ENCODE results near the gene PPCDC.

Gene PPCDC

GRCh38 chr15:75059607-75060006, 36.2 kb downstream of the PPCDC start:
- no peaks in the 10 kb centered on the region for H3K9me3 ChIP-seq (ENCODE audit: control insufficient read depth, insufficient read depth, low read length)
- H3K9ac ChIP-seq (ENCODE audit: low read depth, low read length) = no peak overlapping the region
- peaks cover 9% of the 10 kb centered on the region for H3K4me1 ChIP-seq (ENCODE audit: insufficient read depth, low read length)
- no peaks in the 10 kb centered on the region for H3K36me3 ChIP-seq (ENCODE audit: insufficient read depth, low read length)

DNA sequence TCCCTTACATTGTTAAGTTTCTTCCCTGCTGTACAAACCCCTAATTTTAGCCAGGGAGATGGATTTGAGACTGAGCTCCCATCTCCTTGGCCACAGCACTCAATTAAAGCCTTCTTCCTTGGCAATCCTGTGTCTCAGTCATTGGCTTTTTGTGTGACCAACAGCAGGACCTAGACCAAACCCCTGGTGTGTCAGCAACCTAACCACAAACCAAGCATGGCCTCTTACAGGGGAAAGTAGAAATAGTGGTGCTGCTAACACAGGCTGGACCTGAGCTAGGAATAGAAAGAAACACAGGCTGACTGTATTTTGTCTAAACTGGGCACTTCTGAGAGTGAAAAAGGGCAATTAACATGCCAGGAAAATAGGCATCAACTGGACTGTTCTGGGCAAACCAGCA, 37.9 kb downstream of the PPCDC start:
- Histone ChIP-seq H3K9ac (ENCODE audit: low read depth, low read length) (no peak overlapping the region), H3K36me3 (ENCODE audit: insufficient read depth, low read length) (no peaks in the 10 kb centered on the region; the same call in 1 of the 2 replicates), H3K9me3 (ENCODE audit: control insufficient read depth, insufficient read depth, low read length) (peaks cover 4% of the 10 kb centered on the region; the same call in 1 of the 2 replicates), H3K4me1 (ENCODE audit: insufficient read depth, low read length) (peaks cover 9% of the 10 kb centered on the region)

GRCh38 chr15:75062706-75063105, 39.3 kb downstream of the PPCDC start:
- H3K9ac ChIP-seq (ENCODE audit: low read depth, low read length) = no peak overlapping the region
- H3K36me3 ChIP-seq (ENCODE audit: insufficient read depth, low read length) = no peaks in the 10 kb centered on the region; the same call in 1 of the 2 replicates
- H3K9me3 ChIP-seq (ENCODE audit: control insufficient read depth, insufficient read depth, low read length) = peaks cover 13% of the 10 kb centered on the region
- peaks cover 9% of the 10 kb centered on the region for H3K4me1 ChIP-seq (ENCODE audit: insufficient read depth, low read length)

DNA sequence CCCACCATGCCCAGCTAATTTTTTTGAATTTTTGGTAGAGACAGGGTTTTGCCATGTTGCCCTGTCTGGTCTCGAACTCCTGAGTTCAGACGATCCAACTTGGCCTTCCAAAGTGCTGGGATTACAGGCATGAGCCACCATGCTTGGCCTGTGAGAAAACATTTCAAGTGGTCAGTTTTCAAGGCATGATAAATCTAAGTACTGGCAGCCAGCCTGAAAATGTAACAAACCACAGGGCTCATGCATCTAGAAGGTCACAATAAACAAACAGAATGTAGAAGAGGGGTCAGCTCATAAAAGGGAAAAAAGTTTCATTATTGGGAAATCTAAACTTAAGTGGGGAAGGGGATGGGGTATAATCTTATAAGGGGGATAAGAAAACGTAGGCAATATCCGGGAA, 39.9 kb downstream of the PPCDC start:
- H3K4me1 ChIP-seq (ENCODE audit: insufficient read depth, low read length) = peaks cover 3% of the 10 kb centered on the region
- no peaks in the 10 kb centered on the region; the same call in 1 of the 2 replicates for H3K36me3 ChIP-seq (ENCODE audit: insufficient read depth, low read length)
- no peak overlapping the region for H3K9ac ChIP-seq (ENCODE audit: low read depth, low read length)
- H3K9me3 ChIP-seq (ENCODE audit: control insufficient read depth, insufficient read depth, low read length) = peaks cover 13% of the 10 kb centered on the region

DNA sequence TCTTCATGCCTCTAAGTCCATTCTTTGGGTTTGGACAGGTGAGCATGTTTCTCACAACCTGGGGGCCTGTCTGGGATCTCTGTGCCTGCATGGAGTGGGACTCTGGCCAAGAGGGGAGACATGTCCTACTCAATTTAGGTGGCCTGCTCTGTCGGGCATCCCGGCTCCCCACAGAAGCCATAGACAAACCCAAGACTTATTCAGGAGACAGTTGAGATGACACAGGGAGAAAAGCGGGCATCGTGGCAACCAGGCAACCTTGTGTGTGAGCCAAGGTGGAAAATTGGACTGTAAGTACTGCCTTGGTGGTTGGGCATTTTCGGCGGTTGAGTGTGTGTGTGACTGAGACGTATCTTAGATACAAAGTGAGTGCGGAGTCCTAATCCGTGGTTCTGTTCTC, 40.5 kb downstream of the PPCDC start:
- Histone ChIP-seq H3K9ac (ENCODE audit: low read depth, low read length) (no peak overlapping the region), H3K36me3 (ENCODE audit: insufficient read depth, low read length) (no peaks in the 10 kb centered on the region; the same call in 1 of the 2 replicates), H3K4me1 (ENCODE audit: insufficient read depth, low read length) (no peaks in the 10 kb centered on the region), H3K9me3 (ENCODE audit: control insufficient read depth, insufficient read depth, low read length) (peaks cover 13% of the 10 kb centered on the region)

GRCh38 chr15:75064846-75065245, 41.5 kb downstream of the PPCDC start:
- H3K36me3 ChIP-seq (ENCODE audit: insufficient read depth, low read length) = no peaks in the 10 kb centered on the region; the same call in 1 of the 2 replicates
- H3K4me1 ChIP-seq (ENCODE audit: insufficient read depth, low read length) = no peaks in the 10 kb centered on the region
- peaks cover 13% of the 10 kb centered on the region for H3K9me3 ChIP-seq (ENCODE audit: control insufficient read depth, insufficient read depth, low read length)
- H3K9ac ChIP-seq (ENCODE audit: low read depth, low read length) = no peak overlapping the region

DNA sequence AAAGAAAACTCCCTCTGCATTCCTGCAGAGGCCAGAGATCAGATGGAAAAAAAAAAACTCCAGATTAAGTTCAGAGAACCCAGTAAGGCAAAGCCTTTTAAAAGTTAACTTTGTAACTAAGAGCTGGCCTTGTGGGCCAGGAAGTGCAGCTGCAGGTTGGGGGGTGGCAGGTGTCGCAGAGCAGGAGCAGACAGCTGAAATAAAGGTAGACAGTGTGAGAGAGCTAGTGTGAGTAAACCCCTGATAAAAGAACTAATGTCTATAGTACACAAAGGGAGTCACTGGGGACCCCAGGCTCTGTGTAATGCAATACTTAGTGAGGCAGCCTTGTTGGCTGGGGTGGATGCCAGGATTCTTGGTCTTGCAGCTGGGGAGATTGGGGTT, 42.1 kb downstream of the PPCDC start:
- H3K9ac ChIP-seq (ENCODE audit: low read depth, low read length) = no peak overlapping the region
- H3K9me3 ChIP-seq (ENCODE audit: control insufficient read depth, insufficient read depth, low read length) = peaks cover 13% of the 10 kb centered on the region
- no peaks in the 10 kb centered on the region for H3K4me1 ChIP-seq (ENCODE audit: insufficient read depth, low read length)
- H3K36me3 ChIP-seq (ENCODE audit: insufficient read depth, low read length) = no peaks in the 10 kb centered on the region; the same call in 1 of the 2 replicates

DNA sequence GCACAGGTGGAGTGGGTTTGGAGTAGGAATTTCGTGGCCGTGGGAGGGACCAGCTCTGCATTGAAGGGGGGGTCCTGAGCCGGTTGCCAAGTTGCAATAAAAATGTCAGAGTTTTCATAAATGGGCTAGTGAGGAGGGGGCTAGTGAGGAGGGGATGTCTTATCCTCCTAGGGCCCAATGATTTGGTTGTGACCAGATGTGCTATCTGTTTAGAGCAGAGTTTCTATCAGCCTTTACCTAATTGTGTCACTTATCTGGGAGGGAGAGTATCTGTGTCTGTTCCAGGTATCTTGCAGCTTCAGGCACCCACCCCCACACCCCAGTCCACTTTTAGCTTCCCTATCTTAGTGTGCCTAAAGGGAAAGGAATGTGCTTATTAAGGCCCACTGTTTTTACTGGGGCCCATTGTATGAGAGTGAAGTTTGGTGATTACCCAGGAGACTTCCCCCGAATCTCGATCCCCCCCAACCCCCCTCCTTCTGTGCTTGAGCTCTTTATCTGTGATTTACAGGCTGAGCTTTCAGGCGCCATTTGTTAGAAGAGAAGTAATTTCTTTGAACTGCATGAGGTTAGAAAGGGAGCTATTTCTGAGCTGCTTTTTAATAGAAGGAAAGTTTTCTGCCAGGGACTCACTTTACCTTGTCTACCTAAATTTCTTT, 42.6 kb downstream of the PPCDC start:
- Histone ChIP-seq H3K9me3 (ENCODE audit: control insufficient read depth, insufficient read depth, low read length) (peaks cover 13% of the 10 kb centered on the region), H3K9ac (ENCODE audit: low read depth, low read length) (no peak overlapping the region), H3K36me3 (ENCODE audit: insufficient read depth, low read length) (no peaks in the 10 kb centered on the region; the same call in 1 of the 2 replicates), H3K4me1 (ENCODE audit: insufficient read depth, low read length) (no peaks in the 10 kb centered on the region)

- no peaks in the 10 kb centered on the region for H3K4me1 ChIP-seq (ENCODE audit: insufficient read depth, low read length)
These were observed 43.9 kb downstream of the PPCDC start for GRCh38 chr15:75067123-75067830.

GRCh38 chr15:75068748-75069147, 45.4 kb downstream of the PPCDC start:
- peaks cover 13% of the 10 kb centered on the region for H3K9me3 ChIP-seq (ENCODE audit: control insufficient read depth, insufficient read depth, low read length)
- H3K9ac ChIP-seq (ENCODE audit: low read depth, low read length) = no peak overlapping the region
- H3K36me3 ChIP-seq (ENCODE audit: insufficient read depth, low read length) = no peaks in the 10 kb centered on the region; the same call in 1 of the 2 replicates
- H3K4me1 ChIP-seq (ENCODE audit: insufficient read depth, low read length) = no peaks in the 10 kb centered on the region

More at GRCh38 chr15:75067123-75067830, 43.9 kb downstream of the PPCDC start:
- peaks cover 13% of the 10 kb centered on the region for H3K9me3 ChIP-seq (ENCODE audit: control insufficient read depth, insufficient read depth, low read length)
- no peaks in the 10 kb centered on the region; the same call in 1 of the 2 replicates for H3K36me3 ChIP-seq (ENCODE audit: insufficient read depth, low read length)
- H3K9ac ChIP-seq (ENCODE audit: low read depth, low read length) = no peak overlapping the region

GRCh38 chr15:75069301-75069925, 46.0 kb downstream of the PPCDC start:
- no peaks in the 10 kb centered on the region for H3K4me1 ChIP-seq (ENCODE audit: insufficient read depth, low read length)
- H3K9me3 ChIP-seq (ENCODE audit: control insufficient read depth, insufficient read depth, low read length) = peaks cover 13% of the 10 kb centered on the region
- no peak overlapping the region for H3K9ac ChIP-seq (ENCODE audit: low read depth, low read length)
- H3K36me3 ChIP-seq (ENCODE audit: insufficient read depth, low read length) = no peaks in the 10 kb centered on the region; the same call in 1 of the 2 replicates

DNA sequence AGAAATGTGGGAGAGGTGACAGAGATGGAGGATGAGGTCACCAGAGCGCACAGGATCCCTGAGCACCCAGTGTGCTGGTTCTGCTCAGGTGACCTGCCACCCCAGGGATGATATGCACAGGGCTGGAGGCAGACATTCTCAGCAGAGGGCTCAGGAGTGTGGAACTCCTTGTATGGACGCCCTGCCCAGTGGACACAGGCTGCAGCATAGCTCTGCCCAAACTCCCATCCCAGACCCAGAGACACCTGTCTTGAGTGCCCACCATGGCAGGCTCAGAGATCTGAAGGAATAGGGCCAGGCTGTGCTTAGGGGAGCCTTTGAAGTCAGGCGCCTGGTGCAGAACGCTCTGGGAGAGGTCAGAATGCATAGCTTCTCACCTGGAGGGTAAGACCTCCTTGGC, 47.3 kb downstream of the PPCDC start:
- no peaks in the 10 kb centered on the region; the same call in 1 of the 2 replicates for H3K36me3 ChIP-seq (ENCODE audit: insufficient read depth, low read length)
- no peaks in the 10 kb centered on the region for H3K4me1 ChIP-seq (ENCODE audit: insufficient read depth, low read length)
- peaks cover 13% of the 10 kb centered on the region for H3K9me3 ChIP-seq (ENCODE audit: control insufficient read depth, insufficient read depth, low read length)
- H3K9ac ChIP-seq (ENCODE audit: low read depth, low read length) = no peak overlapping the region

DNA sequence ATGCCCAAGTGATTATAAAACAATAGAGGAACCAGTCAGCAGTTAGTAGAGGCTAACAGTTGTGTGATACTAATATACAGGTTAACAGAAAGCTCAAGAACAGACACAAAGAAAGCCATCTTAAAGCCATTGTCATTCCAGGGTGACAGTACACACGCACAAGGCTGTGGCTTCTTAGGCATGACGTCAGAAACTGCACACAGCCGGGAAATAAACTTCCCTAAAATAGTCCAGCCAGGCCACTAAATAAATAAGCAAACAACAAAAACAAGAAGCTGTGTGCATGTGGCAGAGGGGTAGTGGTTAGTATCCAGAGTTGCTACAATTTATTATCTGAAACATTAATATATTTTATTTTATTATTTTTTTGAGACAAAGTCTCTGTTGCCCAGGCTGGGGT, 49.8 kb downstream of the PPCDC start:
- no peaks in the 10 kb centered on the region for H3K4me1 ChIP-seq (ENCODE audit: insufficient read depth, low read length)

DNA sequence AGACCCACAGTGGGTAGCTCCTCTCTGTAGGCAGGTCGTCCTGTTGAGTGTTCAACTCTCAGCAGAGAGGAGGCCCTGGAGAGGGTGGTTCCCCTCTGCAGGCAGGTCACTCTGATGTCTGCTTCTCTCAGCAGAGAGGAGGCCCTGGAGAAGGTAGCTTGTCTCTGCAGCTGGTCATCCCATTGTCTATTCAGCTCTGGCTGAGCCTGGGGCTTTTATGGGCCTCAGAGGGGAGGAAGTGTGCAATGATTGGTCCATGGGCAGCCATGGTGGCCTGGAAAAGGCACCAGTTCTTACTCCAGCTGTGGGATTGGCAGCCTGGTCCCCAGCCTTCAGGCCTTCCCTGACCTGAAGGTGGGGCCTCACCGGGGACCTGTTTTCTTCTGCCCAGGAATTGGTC, 52.9 kb downstream of the PPCDC start:
- H3K9ac ChIP-seq (ENCODE audit: low read depth, low read length) = no peak overlapping the region
- H3K9me3 ChIP-seq (ENCODE audit: control insufficient read depth, insufficient read depth, low read length) = no peaks in the 10 kb centered on the region; the same call in 1 of the 2 replicates
- H3K4me1 ChIP-seq (ENCODE audit: insufficient read depth, low read length) = no peaks in the 10 kb centered on the region
- no peaks in the 10 kb centered on the region for H3K36me3 ChIP-seq (ENCODE audit: insufficient read depth, low read length)

More for the DNA sequence above, 49.8 kb downstream of the PPCDC start:
- no peak overlapping the region for H3K9ac ChIP-seq (ENCODE audit: low read depth, low read length)
- H3K36me3 ChIP-seq (ENCODE audit: insufficient read depth, low read length) = no peaks in the 10 kb centered on the region
- H3K9me3 ChIP-seq (ENCODE audit: control insufficient read depth, insufficient read depth, low read length) = no peaks in the 10 kb centered on the region; the same call in 1 of the 2 replicates

All from ES-I3 (cell line).